NOMO-1 treated with dmso at 0.1 percent for 144 hours (cell line): ENCODE results near the gene GATC.

Source experiments
- DNase-seq: peaks from one replicate; lab custom pipeline; 2025; ENCODE audit not compliant: unreplicated experiment; lab: John Stamatoyannopoulos, UW

The GATC gene

GRCh38 chr12:120495731-120496412 lies 49.6 kb downstream of the GATC start, which contains the start of gene DYNLL1:
DYNLL1 (plus strand) TSS chr12:120496113; CDS start chr12:120496422, 309 bp downstream.
- DNase-seq: peak; percentile 90

GRCh38 chr12:120496413-120497340 lies 50.4 kb downstream of the GATC start:
- peak; percentile 27 for DNase-seq

GRCh38 chr12:120497524-120498150 lies 51.4 kb downstream of the GATC start:
- DNase-seq: no peak

- no peak for DNase-seq
Observed at GRCh38 chr12:120498870-120499515, 52.7 kb downstream of the GATC start.

GRCh38 chr12:120500581-120500980 lies 54.3 kb downstream of the GATC start:
- no peak for DNase-seq

- no peak for DNase-seq
Observed at GRCh38 chr12:120504587-120504986, 58.3 kb downstream of the GATC start.

GRCh38 chr12:120508537-120508936 lies 62.3 kb downstream of the GATC start:
- DNase-seq: no peak
